Measurements from ENCODE around the gene CHRM4.

The CHRM4 gene

DNA sequence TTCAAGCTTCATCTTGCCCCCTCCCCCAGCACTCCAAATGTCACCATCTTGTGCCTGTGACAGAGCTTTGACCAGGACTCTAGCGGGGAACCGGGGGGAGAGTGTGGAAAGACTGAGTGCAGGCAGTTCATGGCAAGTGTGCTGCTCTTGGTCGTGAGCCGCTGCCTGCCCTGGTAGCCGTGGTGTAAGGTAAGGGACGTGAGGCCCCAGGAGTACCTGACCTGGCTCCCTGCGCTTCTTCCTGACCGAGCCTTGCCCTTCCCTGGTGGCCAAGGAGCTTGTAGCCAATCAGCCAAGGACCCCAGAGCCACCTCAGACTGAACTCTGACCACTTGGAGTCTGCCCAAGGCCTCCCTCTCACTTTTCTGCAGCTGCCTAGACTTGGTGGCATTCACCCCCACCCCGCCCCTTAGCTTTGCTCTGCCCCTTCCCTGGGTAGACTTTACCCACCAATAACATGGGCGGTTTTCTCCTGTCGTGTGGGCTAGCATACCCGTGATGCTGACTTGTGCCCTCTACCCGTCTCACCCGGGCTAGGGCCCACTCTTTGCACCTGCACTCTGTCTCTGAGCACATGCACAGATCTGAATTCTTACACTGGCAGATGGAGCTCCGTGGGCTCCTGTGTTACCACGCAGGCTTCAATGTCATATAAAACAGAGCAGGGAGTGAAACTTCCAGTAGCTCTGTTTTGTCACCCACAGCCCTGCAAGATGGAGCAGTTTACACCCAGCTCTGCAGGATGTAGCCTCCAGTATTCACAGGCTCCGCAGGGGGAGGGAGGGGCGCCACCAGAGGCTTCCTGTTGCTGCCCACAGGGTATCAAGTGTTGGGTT lies 42.8 kb downstream of the CHRM4 start:
- Histone ChIP-seq H3K79me2 (peaks cover 22% of the 10 kb centered on the region), H3K9ac (no peak overlapping the region), H3K4me2 (ENCODE audit: low read length) (peak overlapping the region; percentile 81), H2AFZ (no peak overlapping the region), H3K36me3 (ENCODE audit: control insufficient read depth, insufficient read depth, low read length) (no peaks in the 10 kb centered on the region), H3K27me3 (ENCODE audit: control insufficient read depth, insufficient read depth, low read length) (no peaks in the 10 kb centered on the region), H3K4me1 (peaks cover 3% of the 10 kb centered on the region), H3K4me3 (ENCODE audit: low read depth, low read length) (no peak overlapping the region), H3K27ac (no peak overlapping the region), H3K9me3 (ENCODE audit: control insufficient read depth, low read length) (no peaks in the 10 kb centered on the region)
- TF ChIP-seq, protein P1, sequence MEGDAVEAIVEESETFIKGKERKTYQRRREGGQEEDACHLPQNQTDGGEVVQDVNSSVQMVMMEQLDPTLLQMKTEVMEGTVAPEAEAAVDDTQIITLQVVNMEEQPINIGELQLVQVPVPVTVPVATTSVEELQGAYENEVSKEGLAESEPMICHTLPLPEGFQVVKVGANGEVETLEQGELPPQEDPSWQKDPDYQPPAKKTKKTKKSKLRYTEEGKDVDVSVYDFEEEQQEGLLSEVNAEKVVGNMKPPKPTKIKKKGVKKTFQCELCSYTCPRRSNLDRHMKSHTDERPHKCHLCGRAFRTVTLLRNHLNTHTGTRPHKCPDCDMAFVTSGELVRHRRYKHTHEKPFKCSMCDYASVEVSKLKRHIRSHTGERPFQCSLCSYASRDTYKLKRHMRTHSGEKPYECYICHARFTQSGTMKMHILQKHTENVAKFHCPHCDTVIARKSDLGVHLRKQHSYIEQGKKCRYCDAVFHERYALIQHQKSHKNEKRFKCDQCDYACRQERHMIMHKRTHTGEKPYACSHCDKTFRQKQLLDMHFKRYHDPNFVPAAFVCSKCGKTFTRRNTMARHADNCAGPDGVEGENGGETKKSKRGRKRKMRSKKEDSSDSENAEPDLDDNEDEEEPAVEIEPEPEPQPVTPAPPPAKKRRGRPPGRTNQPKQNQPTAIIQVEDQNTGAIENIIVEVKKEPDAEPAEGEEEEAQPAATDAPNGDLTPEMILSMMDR (IDR thresholded peaks at IDR 0.05) = no peak

DNA sequence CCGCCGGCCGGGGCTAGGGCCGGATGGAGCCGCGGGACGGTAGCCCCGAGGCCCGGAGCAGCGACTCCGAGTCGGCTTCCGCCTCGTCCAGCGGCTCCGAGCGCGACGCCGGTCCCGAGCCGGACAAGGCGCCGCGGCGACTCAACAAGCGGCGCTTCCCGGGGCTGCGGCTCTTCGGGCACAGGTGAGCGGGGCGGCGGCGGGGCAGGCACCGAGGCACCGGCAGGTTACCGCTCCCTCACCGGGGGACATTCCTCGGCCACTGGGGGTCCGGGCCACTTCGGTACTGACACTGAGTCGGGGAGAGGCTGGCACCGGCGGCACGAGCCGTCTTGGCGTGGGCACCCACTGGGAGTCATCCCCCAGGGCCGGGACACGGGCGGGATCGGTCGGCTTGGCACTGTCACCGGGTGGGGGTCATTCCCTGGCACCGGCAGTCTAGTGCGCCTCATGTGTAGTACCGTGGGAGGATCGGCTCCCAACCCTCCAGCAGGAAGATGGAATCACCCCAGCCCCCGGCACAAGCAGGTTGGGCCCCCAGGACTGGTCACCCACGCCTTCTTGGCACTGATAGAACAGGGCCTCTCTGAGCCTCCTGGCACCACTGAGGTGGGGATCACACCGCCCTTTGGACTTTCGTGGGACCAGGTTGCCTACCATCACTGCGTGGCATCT lies 43.8 kb downstream of the CHRM4 start:
- no peaks in the 10 kb centered on the region for H3K27me3 ChIP-seq (ENCODE audit: control insufficient read depth, insufficient read depth, low read length)
- H3K9ac ChIP-seq = no peak overlapping the region
- peaks cover 21% of the 10 kb centered on the region for H3K79me2 ChIP-seq
- no peak overlapping the region for H3K27ac ChIP-seq
- peaks cover 3% of the 10 kb centered on the region for H3K4me1 ChIP-seq
- H2AFZ ChIP-seq = peak overlapping the region; percentile 58
- peak overlapping the region; percentile 81 for H3K4me2 ChIP-seq (ENCODE audit: low read length)
- TF ChIP-seq, protein P1 (IDR thresholded peaks at IDR 0.05) = no peak
- H3K36me3 ChIP-seq (ENCODE audit: control insufficient read depth, insufficient read depth, low read length) = no peaks in the 10 kb centered on the region
- H3K4me3 ChIP-seq (ENCODE audit: low read depth, low read length) = peak overlapping the region; percentile 49
- H3K9me3 ChIP-seq (ENCODE audit: control insufficient read depth, low read length) = no peaks in the 10 kb centered on the region

DNA sequence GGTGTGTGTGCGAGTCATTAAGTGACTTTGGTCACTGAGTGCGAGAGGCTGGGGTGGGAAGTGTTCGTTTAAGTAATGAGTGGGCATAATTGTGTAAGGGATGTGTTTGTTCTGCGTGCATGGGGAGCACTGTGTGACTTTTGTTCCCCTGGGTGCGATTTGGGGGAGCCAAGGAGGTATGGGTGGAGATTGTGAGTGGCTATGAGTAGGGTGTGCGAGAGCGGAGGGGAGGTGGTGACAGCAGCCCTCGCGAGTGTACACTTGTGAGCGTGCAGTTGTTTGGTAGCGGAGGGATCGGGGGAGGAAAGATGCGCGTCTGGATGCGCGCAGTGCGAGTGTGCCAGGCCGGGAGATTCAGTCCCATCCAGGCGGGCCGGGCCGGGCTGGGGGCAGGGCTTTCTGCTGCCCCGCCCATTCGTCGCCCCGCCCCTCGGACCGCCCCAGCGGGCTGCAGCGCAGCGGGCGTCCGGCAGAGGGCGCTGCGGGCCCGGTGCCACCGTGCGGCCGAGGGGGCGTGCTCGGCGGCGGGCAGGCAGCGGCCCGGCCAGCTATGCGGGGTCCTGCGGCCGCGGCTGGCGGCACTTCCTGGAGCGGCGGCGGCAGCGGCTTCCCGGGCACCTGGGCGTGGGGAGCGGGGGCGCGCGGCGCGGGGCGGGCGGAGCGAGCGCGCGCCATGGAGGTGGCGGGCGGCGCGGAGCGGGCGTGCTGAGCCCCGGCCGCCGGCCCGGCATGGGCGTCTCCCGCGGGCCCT lies 44.5 kb downstream of the CHRM4 start, which contains the start of gene DGKZ:
TSS of gene DGKZ (plus strand) at position 578 of the 751 bp plus-strand sequence. CDS start 197 bp downstream, outside the sequence.
- H3K4me1 ChIP-seq = peaks cover 3% of the 10 kb centered on the region
- H3K4me3 ChIP-seq (ENCODE audit: low read depth, low read length) = peak within 1 kb of the TSS; percentile 49
- H3K27me3 ChIP-seq (ENCODE audit: control insufficient read depth, insufficient read depth, low read length) = no peaks in the 10 kb centered on the region
- peak within 1 kb of the TSS; percentile 81 for H3K4me2 ChIP-seq (ENCODE audit: low read length)
- peaks cover 17% of the 10 kb centered on the region for H3K79me2 ChIP-seq
- H2AFZ ChIP-seq = peak within 1 kb of the TSS; percentile 58
- H3K9me3 ChIP-seq (ENCODE audit: control insufficient read depth, low read length) = no peaks in the 10 kb centered on the region
- no peak within 1 kb of the TSS for H3K27ac ChIP-seq
- no peak within 1 kb of the TSS for H3K9ac ChIP-seq
- TF ChIP-seq, protein P1 (IDR thresholded peaks at IDR 0.05) = peak; percentile 40
- H3K36me3 ChIP-seq (ENCODE audit: control insufficient read depth, insufficient read depth, low read length) = no peaks in the 10 kb centered on the region

DNA sequence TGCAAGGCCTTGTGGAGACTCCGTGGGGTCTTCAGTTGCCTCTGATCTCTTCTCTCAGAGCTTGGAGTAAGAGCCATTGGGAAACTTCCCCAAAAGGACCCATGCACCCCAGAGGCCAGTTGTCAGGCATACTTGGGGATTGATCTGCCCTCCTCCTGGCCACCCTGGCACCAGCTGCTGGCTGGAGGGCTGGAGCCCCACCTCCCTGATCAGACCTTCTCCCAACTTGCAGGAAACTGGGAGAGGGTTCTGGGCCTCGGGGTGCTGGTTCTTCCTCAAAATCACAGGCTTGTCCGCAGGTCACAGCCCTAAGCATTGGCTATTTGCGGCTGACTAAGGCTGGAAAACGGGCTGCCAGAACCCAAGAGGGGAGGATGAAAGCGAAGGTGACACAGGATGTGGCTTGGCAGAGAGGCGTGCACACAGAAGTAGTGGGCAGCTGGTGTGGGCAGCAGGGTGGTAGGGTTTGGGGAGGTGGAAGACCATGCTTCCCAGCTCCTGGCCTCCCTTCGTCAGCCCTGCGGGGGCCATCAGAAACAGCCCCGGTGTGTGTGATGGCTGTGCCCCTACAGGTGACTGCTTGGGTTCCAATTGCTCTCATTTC lies 45.6 kb downstream of the CHRM4 start:
- H3K4me2 ChIP-seq (ENCODE audit: low read length) = peak overlapping the region; percentile 38
- H3K79me2 ChIP-seq = peaks cover 12% of the 10 kb centered on the region
- no peak overlapping the region for H2AFZ ChIP-seq
- no peaks in the 10 kb centered on the region for H3K4me1 ChIP-seq
- H3K36me3 ChIP-seq (ENCODE audit: control insufficient read depth, insufficient read depth, low read length) = no peaks in the 10 kb centered on the region
- H3K27me3 ChIP-seq (ENCODE audit: control insufficient read depth, insufficient read depth, low read length) = no peaks in the 10 kb centered on the region
- no peaks in the 10 kb centered on the region for H3K9me3 ChIP-seq (ENCODE audit: control insufficient read depth, low read length)
- peak overlapping the region; percentile 42 for H3K4me3 ChIP-seq (ENCODE audit: low read depth, low read length)
- no peak overlapping the region for H3K27ac ChIP-seq
- TF ChIP-seq, protein P1 (IDR thresholded peaks at IDR 0.05) = no peak
- H3K9ac ChIP-seq = no peak overlapping the region
